GM19438 (cell line): ENCODE measurements around the gene HOXC10.

Source experiments
- ATAC-seq: cut with Tn5 transposase; IDR thresholded peaks from one replicate; pipeline ENCODE4 v1.9.1; 2021; ENCODE audit warnings: low read depth; ENCODE audit not compliant: unreplicated experiment

The HOXC10 gene

GRCh38 chr12:53950437-53950773, 34.5 kb upstream of the HOXC10 start:
- no peak for ATAC-seq

GRCh38 chr12:53950789-53951576, 34.0 kb upstream of the HOXC10 start:
- ATAC-seq, result no peak

GRCh38 chr12:53951577-53952334, 33.2 kb upstream of the HOXC10 start:
- no peak for ATAC-seq

DNA sequence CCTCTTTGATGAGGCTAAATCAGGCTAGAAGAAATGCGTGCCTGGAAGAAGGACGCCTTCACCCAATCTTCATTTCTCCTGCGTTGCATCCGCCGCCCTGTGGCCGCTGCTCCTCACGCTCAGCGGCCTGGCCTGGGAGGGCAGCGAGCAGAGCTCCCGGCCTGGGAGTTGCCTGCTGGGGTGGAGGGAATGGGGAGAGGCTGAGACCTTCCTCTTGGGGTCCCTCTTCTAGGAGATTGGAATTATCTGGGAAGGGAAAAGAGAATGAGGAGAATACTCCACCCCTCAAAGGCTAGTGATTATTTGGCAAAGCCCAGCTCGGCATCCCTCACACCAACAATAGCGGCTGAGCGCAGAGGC, 32.6 kb upstream of the HOXC10 start:
- no peak for ATAC-seq

DNA sequence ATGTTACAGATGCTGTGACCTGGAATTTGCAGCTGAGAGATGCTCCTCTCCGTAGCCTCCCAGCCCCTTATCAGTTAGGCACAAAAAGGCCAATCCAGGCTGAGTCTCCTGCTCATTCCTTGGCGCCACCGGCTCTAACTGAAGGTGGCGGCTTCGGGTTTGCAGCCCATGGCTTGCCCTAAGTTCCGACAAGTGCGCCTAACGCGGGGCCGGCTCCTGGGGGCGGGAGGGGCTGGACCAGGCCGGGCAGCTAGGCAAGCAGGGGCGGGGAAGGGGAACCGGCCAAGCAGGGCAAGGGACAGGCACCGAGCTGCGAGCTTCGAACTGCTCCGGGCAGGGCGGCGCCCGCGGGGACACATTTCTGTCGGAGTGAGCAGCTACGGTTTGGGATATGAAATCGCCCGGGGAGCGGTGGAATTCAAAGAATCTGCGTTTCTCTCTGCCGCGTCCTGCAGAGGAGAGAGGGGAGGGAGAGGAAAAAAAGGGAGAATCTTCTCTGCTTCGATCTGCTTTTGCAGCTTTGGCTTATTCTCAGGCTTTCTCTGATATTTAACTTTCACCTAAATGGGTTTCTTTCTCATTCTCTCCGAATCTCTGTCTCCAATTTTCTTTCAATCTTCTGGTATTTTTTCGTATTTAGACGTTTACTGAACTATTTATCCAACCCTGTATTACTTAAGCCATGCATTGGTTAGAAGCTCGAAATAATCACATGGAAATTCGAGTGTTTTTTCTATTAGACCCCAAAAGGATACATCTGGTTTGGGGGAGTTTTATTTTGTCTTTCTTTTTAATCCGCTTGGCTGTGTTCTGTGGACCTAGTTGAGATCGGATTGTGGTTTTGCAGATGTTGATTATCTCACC, 31.8 kb upstream of the HOXC10 start:
- no peak for ATAC-seq

- no peak for ATAC-seq
Measured at GRCh38 chr12:53953831-53954693, 30.9 kb upstream of the HOXC10 start.

DNA sequence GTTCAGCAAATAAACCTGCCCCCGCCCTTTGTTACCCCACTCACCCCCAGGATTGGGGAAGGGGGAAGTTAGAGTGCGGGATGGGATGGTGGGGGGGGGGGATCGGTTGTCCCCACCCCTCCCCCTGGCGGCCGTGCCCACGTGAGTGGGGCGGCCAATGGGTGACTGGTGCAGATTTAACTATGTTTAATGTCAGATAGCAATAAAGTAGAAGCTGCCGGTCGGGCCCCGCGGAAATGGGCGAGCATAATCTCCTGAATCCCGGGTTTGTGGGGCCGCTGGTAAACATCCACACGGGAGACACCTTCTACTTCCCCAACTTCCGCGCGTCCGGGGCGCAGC, 30.3 kb upstream of the HOXC10 start, which contains the start of gene HOXC12:
Gene HOXC12 (plus strand): TSS at position 210 of the 342 bp plus-strand sequence. CDS start 27 bp downstream, at position 237.
- ATAC-seq, result no peak

DNA sequence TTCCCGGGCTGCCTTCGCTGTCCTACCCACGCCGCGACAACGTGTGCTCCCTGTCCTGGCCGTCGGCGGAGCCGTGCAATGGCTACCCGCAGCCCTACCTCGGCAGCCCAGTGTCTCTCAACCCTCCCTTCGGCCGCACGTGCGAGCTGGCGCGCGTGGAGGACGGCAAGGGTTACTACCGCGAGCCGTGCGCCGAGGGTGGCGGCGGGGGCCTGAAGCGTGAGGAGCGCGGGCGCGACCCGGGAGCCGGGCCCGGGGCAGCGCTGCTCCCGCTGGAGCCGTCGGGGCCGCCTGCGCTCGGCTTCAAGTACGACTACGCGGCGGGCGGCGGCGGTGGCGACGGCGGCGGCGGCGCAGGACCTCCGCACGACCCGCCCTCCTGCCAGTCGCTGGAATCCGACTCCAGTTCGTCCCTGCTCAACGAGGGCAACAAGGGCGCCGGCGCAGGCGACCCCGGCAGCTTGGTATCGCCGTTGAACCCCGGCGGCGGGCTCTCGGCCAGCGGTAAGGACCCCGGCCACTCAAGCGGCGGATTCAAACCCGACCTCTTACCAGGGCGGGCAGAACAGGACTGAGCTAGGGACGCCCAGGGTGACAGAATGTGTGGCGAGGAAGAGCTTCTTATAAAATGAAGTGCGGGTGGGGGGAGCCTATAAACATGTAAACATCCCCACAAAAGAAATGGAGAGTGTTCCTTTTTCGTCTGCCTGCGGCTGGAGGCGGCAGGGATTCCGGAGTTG, 29.7 kb upstream of the HOXC10 start:
- no peak for ATAC-seq

GRCh38 chr12:53955776-53956250, 29.1 kb upstream of the HOXC10 start:
- no peak for ATAC-seq

GRCh38 chr12:53956251-53956887, 28.6 kb upstream of the HOXC10 start:
- ATAC-seq, result no peak

- ATAC-seq, result no peak
Measured at GRCh38 chr12:53956914-53957536, 27.9 kb upstream of the HOXC10 start.

GRCh38 chr12:53958128-53958527, 26.8 kb upstream of the HOXC10 start:
- ATAC-seq, result no peak

DNA sequence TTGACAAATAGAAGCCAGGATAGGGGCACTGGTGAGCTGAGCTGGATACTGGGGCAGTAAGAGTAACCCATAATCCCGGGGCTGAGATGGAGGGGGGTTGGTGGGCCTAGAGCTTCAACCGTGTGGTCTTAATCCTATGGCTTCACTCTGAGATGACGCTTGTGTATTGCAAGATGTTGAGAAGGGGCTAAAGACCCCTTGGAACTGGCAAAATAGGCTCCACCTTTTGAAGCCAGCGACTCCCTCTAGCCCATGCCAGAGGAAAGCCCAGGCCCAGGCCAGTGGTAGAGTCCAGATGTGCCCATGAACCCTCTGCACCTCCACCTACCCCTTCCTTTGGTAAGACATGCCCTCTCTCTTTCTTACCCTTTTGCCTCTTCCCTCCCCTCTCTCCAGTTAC, 25.6 kb upstream of the HOXC10 start:
- no peak for ATAC-seq

DNA sequence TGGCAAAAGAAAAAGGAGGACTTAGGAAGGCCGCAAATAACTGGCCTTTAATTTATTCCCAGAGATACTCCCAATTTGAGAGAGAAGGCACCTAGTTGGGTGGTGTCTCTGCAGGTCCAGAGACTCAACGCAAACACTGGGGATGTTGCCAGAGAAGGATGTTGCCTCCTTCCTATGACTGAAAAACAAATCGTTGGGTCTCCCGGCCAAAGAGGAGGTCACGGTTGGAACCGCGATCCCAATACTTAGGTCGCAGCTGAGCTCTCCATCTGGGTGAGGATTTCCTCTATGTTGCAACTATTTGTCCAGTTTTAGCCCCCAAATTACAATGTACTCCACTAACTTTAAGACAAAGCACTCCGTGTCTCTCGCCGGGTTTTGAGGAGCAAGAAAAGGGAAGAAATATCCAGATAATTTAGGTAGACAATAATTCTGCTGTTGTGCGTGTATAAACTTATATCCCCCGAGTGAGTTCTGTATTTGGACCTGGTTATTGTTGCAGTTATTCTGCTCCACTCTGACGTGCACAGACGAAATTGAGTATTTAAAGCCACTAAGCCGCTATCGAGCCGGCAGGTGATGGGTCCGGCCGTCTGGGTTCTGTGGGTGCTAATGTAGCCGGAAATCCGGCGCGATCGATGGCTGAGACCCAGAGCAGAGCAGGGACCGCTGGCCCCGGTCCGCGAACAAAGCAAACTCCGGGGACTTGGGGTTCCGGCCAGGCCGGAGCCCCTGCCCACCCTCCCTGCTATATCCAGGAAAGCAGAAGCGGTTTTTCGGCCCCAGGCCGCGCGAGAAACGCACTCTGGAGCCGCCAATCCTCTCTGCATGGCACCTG, 24.5 kb upstream of the HOXC10 start:
- no peak for ATAC-seq

GRCh38 chr12:53961025-53961761, 23.8 kb upstream of the HOXC10 start:
- no peak for ATAC-seq

DNA sequence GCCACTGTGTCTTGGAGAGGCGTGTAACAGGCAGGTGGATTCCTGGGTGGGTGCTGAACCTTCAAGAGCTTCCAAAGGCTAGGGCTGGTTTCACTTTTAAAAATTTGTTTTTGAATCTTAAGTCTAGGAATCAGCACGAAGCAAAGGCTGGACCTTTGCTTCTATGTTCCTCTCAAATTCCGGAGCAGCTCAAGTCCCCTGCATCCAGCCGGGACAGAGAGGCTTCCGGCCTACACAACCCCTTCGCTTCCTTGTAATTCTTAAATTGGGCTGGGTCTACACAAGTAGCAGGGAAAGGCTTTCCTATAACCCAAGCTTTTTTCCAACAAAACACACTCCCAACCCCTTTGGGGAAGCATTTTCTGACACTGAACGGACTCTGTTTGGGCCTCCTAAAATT, 21.9 kb upstream of the HOXC10 start:
- no peak for ATAC-seq
